Ovary (tissue), 9 donors: ENCODE data around the gene ZNF793. TPM values are rescaled to one million over a fixed set of nuclear protein-coding genes. Genes with fewer than 3 reads are reported as not detected.
A peak's percentile ranks its signal among the peaks of the same experiment; 100 is the strongest.

Source experiments
- DNase-seq, 5 donors: peaks; one replicate each; pipeline ENCODE4 v3.0.0-alpha.2; 2019 to 2020
- H3K27ac ChIP-seq, 2 donors: fragments of 200-600 bp; one replicate each; pipeline versions ENCODE4 v1.5.1 to v1.8.0; 2019 to 2022
- H3K27me3 ChIP-seq: fragments of 200-600 bp; one replicate; pipeline ENCODE4 v1.8.0; 2022
- H3K36me3 ChIP-seq: fragments of 200-600 bp; sonication (generic); one replicate; pipeline ENCODE4 v1.5.1; 2019
- H3K4me1 ChIP-seq: one replicate; pipeline ENCODE4 v1.8.1; 2013; ENCODE audit warnings: mild to moderate bottlenecking, moderate library complexity; ENCODE audit not compliant: insufficient read depth
- H3K4me3 ChIP-seq: fragments of 200-600 bp; sonication (generic); one replicate; pipeline ENCODE4 v1.5.1; 2017
- H3K9me3 ChIP-seq, 2 donors: fragments of 200-600 bp in 1 of 2; sonication (generic) in 1 of 2; one replicate each; pipeline versions ENCODE4 v1.5.1 to v1.8.1; 2013 to 2019; ENCODE audit warnings: mild to moderate bottlenecking in 1 of 2, moderate library complexity in 1 of 2
- CTCF ChIP-seq, 3 donors: fragments of 450-650 bp in 2 of 3; fragments of 200-600 bp in 1 of 3; IDR thresholded peaks; one replicate each; pipeline versions ENCODE4 v1.5.1 to v1.8.0; 2016 to 2022; ENCODE audit warnings: antibody characterized with exemption in 3 of 3, mild to moderate bottlenecking in 1 of 3
- EP300 ChIP-seq: sonication (generic); formaldehyde crosslinking; IDR thresholded peaks from one replicate; pipeline ENCODE4 v1.6.1; 2017; ENCODE audit warnings: antibody characterized with exemption
- POLR2A ChIP-seq: fragments of 450-650 bp; IDR thresholded peaks from one replicate; pipeline ENCODE4 v1.6.1; 2017; ENCODE audit warnings: antibody characterized with exemption, mild to moderate bottlenecking, moderate library complexity
- WGBS, 3 donors: extraction: QIAGEN DNeasy Blood & Tissue Kit in 1 of 3; methylation state at CpG; one replicate each; pipeline versions ENCODE4 v1.1.5 to v1.1.7; 2013 to 2017; 5-methylcytosine and 5-hydroxymethylcytosine counted together
- intact Hi-C, 4 donors: fragments of 100-400 bp; cut with DNase I; formaldehyde crosslinking; loops; one replicate each; pipeline versions ENCODE4 v1.11.0 to v1.15.1; 2022 to 2023
- polyA plus RNA-seq, 2 donors: library from polyadenylated mRNA; stranded (reverse); fragments of 200-250 nt in 1 of 2; fragments of 350-450 nt in 1 of 2; fragmentation: Illumina TruSeq in 1 of 2; extraction: RNeasy Lipid Tissue Mini Kit (QIAGEN cat#74804) in 1 of 2; gene quantifications; one replicate each; pipeline ENCODE4 v1.2.3, GENCODE V29; 2013 to 2014
- total RNA-seq, 7 donors: library from RNA; depleted of rRNA in 2 of 7; stranded (reverse); fragments of >200 nt in 2 of 7; fragmentation: NEBNext Ultra II Directional in 3 of 7; extraction: Animal tissue kit (Norgen Biotek cat#: 25700) in 3 of 7; gene quantifications; one replicate each; pipeline versions ENCODE4 v1.1.0 to v1.2.4, GENCODE V29; 2016 to 2023
- donor health status: DM: no; HTN: no; CAD: no; lungs with moderate emphysema.
- donor health status: DM: no; HTN: no; CAD: no.
- donor health status: Bipolar disorder and iron deficiency.
- donor health status: DM: yes; HTN: yes; CAD: no.
- donor health status: DM: no; HTN: no; CAD: no.
- donor health status: DM: yes; HTN: yes; CAD: no.

Gene ZNF793
- total and polyA plus RNA-seq, 9 donors: 5.0 to 18.2 (median 9.8) TPM

GRCh38 chr19:37467608-37468090 is 39.1 kb upstream of the ZNF793 start:
- H3K27me3 ChIP-seq: no peaks in the 10 kb centered on the region
- TF ChIP-seq POLR2A (no peak), CTCF (IDR thresholded peaks at IDR 0.05) (no peak), EP300 (no peak)
- peaks cover 5% of the 10 kb centered on the region for H3K4me1 ChIP-seq
- peak overlapping the region; percentile 71 to 75 for H3K27ac ChIP-seq
- H3K36me3 ChIP-seq: no peaks in the 10 kb centered on the region
- H3K9me3 ChIP-seq: peaks cover 0 to under 1% of the 10 kb centered on the region in 2 donors
- H3K4me3 ChIP-seq: peak overlapping the region; percentile 96
- intact Hi-C loops: no loop called here
- DNase-seq: no peak
- WGBS, 3 donors: 38 to 49% (median 42%) methylated on average over 18 of the region's 18 CpGs

- intact Hi-C loops: no loop called here
- Histone ChIP-seq H3K4me1 (peaks cover 5% of the 10 kb centered on the region), H3K36me3 (no peaks in the 10 kb centered on the region), H3K27ac (peak within 1 kb of the TSS; percentile 51 to 92), H3K27me3 (no peaks in the 10 kb centered on the region), H3K4me3 (peak within 1 kb of the TSS; percentile 85), H3K9me3 (peaks cover 0 to 4% of the 10 kb centered on the region in 2 donors)
- TF ChIP-seq EP300 (no peak), POLR2A (peak; percentile 79), CTCF (IDR thresholded peaks at IDR 0.05) (no peak)
- 0 to 1% (median 0%) methylated on average over 54 to 63 of the region's 63 CpGs for WGBS, 3 donors
- DNase-seq: peak; percentile 86 to 91 (median 89)
Measured at GRCh38 chr19:37468961-37469777, 37.6 kb upstream of the ZNF793 start, which contains the start of gene ZNF570. Gene ZNF570 (plus strand): TSS chr19:37469356. CDS start chr19:37470355, 999 bp downstream.

- no peaks in the 10 kb centered on the region for H3K36me3 ChIP-seq
- H3K4me3 ChIP-seq: no peak overlapping the region
- peaks cover 0 to 8% of the 10 kb centered on the region in 2 donors for H3K9me3 ChIP-seq
- no peaks in the 10 kb centered on the region for H3K27me3 ChIP-seq
- intact Hi-C loops: no loop called here
- H3K4me1 ChIP-seq: peaks cover 5% of the 10 kb centered on the region
- WGBS, 3 donors: 83 to 88% (median 84%) methylated on average over 4 of the region's 4 CpGs
- H3K27ac ChIP-seq: no peak overlapping the region
- DNase-seq: no peak
- no peak for TF ChIP-seq CTCF (IDR thresholded peaks at IDR 0.05)
- no peak for TF ChIP-seq POLR2A
- no peak for TF ChIP-seq EP300
Measured at GRCh38 chr19:37470216-37470615, 36.5 kb upstream of the ZNF793 start.

GRCh38 chr19:37472165-37472564 is 34.6 kb upstream of the ZNF793 start:
- intact Hi-C loops: no loop called here
- peaks cover 0 to 22% of the 10 kb centered on the region in 2 donors for H3K9me3 ChIP-seq
- H3K36me3 ChIP-seq: peaks cover 2% of the 10 kb centered on the region
- 98 to 99% (median 99%) methylated on average over 9 of the region's 9 CpGs for WGBS, 3 donors
- H3K27ac ChIP-seq: no peak overlapping the region
- H3K27me3 ChIP-seq: no peaks in the 10 kb centered on the region
- peaks cover 3% of the 10 kb centered on the region for H3K4me1 ChIP-seq
- DNase-seq: no peak
- no peak overlapping the region for H3K4me3 ChIP-seq
- TF ChIP-seq EP300 (no peak), CTCF (IDR thresholded peaks at IDR 0.05) (no peak), POLR2A (no peak)
